GM21360 (cell line): Measurements from ENCODE around the gene VASH2.
"Not testable (repeated sequence)": the region's sequence is repeated elsewhere in the genome, so short reads cannot be mapped to it uniquely, and the experiment has no call there.

Experiments
- ATAC-seq: cut with Tn5 transposase; IDR thresholded peaks from one replicate; pipeline ENCODE4 v1.9.1; 2021; ENCODE audit warnings: mild to moderate bottlenecking, moderate library complexity; ENCODE audit not compliant: unreplicated experiment

VASH2 gene

GRCh38 chr1:213017447-213018273 is 67.3 kb downstream of the VASH2 start:
- ATAC-seq = no peak

DNA sequence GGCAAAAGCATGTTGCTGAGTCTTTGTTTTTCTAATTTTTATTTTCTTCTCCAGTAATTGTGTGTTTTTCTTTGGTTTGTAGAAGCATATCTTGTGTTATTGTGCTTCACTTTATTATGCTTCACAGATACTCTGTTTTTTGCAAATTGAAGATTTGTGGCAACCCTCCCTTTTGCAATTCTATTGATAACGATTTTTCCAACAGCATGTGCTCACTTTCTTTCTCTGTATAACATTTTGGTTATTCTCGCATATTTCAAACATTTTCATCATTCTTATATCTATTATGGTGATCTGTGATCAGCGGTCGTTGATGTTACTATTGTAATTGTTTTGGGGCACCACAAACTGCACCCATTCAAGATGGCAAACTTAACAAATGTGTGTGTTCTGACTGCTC is 69.1 kb downstream of the VASH2 start:
- no peak for ATAC-seq

- ATAC-seq = no peak
These were observed 69.7 kb downstream of the VASH2 start for GRCh38 chr1:213020016-213020415.

- ATAC-seq = not testable (repeated sequence)
These were observed 76.7 kb downstream of the VASH2 start for GRCh38 chr1:213027024-213027423.

GRCh38 chr1:213032651-213033050 is 82.3 kb downstream of the VASH2 start:
- no peak for ATAC-seq

GRCh38 chr1:213034713-213035112 is 84.4 kb downstream of the VASH2 start:
- ATAC-seq = no peak

GRCh38 chr1:213035573-213035972 is 85.2 kb downstream of the VASH2 start:
- ATAC-seq = no peak
